Nephron (organoid): ENCODE results near the gene ARMC2.
A peak's percentile ranks its signal among the peaks of the same experiment; 100 is the strongest.

Experiments used
- H3K27ac Mint-ChIP-seq, 3 experiments: 2 replicates each; pipeline ENCODE4 v1.8.0; 2020; ENCODE audit warnings: mixed read lengths in 3 of 3, mild to moderate bottlenecking in 2 of 3, moderate library complexity in 1 of 3
- H3K27me3 Mint-ChIP-seq: 2 replicates; pipeline ENCODE4 v1.8.0; 2021; ENCODE audit warnings: low read depth, mild to moderate bottlenecking, moderate library complexity, mixed read lengths
- H3K36me3 Mint-ChIP-seq: 2 replicates; pipeline ENCODE4 v1.8.0; 2020; ENCODE audit warnings: low read depth, mixed read lengths
- H3K4me1 Mint-ChIP-seq: 2 replicates; pipeline ENCODE4 v1.8.0; 2020; ENCODE audit warnings: mixed read lengths
- H3K4me3 Mint-ChIP-seq, 3 experiments: 2 replicates each; pipeline ENCODE4 v1.8.0; 2020; ENCODE audit warnings: mild to moderate bottlenecking in 3 of 3, mixed read lengths in 3 of 3, moderate library complexity in 2 of 3
- H3K9me3 Mint-ChIP-seq: 2 replicates; pipeline ENCODE4 v1.8.0; 2020; ENCODE audit warnings: mixed read lengths
- CTCF ChIP-seq, 3 experiments: fragments of 200-600 bp; sonication (generic); IDR thresholded peaks; one replicate each; pipeline ENCODE4 v1.5.0; 2021; ENCODE audit warnings: antibody characterized with exemption in 3 of 3; ENCODE audit not compliant: unreplicated experiment in 3 of 3

Gene ARMC2

GRCh38 chr6:109009236-109009961 is 161.2 kb downstream of the ARMC2 start:
- Mint-ChIP-seq H3K27me3 (peaks cover 3% of the 10 kb centered on the region), H3K36me3 (no peaks in the 10 kb centered on the region), H3K4me3 (peak overlapping the region; percentile 87 to 93 (median 91)), H3K9me3 (no peaks in the 10 kb centered on the region), H3K27ac (peak overlapping the region; percentile 62 to 73 (median 67)), H3K4me1 (peaks cover 12% of the 10 kb centered on the region)
- TF ChIP-seq CTCF (IDR thresholded peaks at IDR 0.05; ENCODE audit: unreplicated experiment in 3 of 3), result peak in 2 of 3 experiments; percentile 18 to 20

GRCh38 chr6:109009962-109010704 is 161.9 kb downstream of the ARMC2 start:
- peak overlapping the region; percentile 87 to 93 (median 91) for H3K4me3 Mint-ChIP-seq

DNA sequence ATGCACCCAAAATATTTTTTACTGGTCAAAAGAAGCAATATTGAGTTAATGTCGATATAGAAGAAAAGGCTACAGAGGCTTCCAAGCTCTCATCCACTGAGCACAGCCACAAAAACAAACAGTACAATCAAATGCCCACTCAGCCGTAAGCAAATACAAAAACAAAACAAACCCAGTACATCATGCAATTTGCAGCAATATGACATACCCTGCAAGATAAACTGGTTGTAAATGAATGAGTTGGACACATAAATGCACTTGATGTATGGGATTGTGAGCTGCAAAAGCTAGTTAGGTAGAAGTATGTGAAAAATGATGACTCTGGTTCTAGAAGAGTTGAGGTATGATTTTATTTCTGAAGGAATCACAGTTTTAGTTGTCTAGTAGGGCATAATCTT is 162.5 kb downstream of the ARMC2 start:
- H3K4me3 Mint-ChIP-seq, result peak overlapping the region; percentile 87 to 93 (median 91)
- peaks cover 12% of the 10 kb centered on the region for H3K4me1 Mint-ChIP-seq
- no peaks in the 10 kb centered on the region for H3K36me3 Mint-ChIP-seq
- no peak for TF ChIP-seq CTCF (IDR thresholded peaks at IDR 0.05; ENCODE audit: unreplicated experiment in 3 of 3)
- H3K9me3 Mint-ChIP-seq, result no peaks in the 10 kb centered on the region
- no peak overlapping the region for H3K27ac Mint-ChIP-seq
- peaks cover 3% of the 10 kb centered on the region for H3K27me3 Mint-ChIP-seq

More at GRCh38 chr6:109009962-109010704, 161.9 kb downstream of the ARMC2 start:
- Mint-ChIP-seq H3K27ac (peak overlapping the region; percentile 62 to 73 (median 67)), H3K27me3 (peaks cover 3% of the 10 kb centered on the region), H3K4me1 (peaks cover 12% of the 10 kb centered on the region), H3K36me3 (no peaks in the 10 kb centered on the region), H3K9me3 (no peaks in the 10 kb centered on the region)
- no peak for TF ChIP-seq CTCF (IDR thresholded peaks at IDR 0.05; ENCODE audit: unreplicated experiment in 3 of 3)

- Mint-ChIP-seq H3K27ac (no peak overlapping the region), H3K4me3 (no peak overlapping the region), H3K4me1 (peaks cover 8% of the 10 kb centered on the region), H3K36me3 (no peaks in the 10 kb centered on the region), H3K27me3 (no peaks in the 10 kb centered on the region), H3K9me3 (no peaks in the 10 kb centered on the region)
- no peak for TF ChIP-seq CTCF (IDR thresholded peaks at IDR 0.05; ENCODE audit: unreplicated experiment in 3 of 3)
Observed at GRCh38 chr6:109013656-109014305, 165.6 kb downstream of the ARMC2 start.

- Mint-ChIP-seq H3K27me3 (no peaks in the 10 kb centered on the region), H3K4me1 (peaks cover 7% of the 10 kb centered on the region), H3K4me3 (no peak overlapping the region), H3K27ac (no peak overlapping the region), H3K36me3 (no peaks in the 10 kb centered on the region), H3K9me3 (no peaks in the 10 kb centered on the region)
- no peak for TF ChIP-seq CTCF (IDR thresholded peaks at IDR 0.05; ENCODE audit: unreplicated experiment in 3 of 3)
Observed at GRCh38 chr6:109014606-109015005, 166.4 kb downstream of the ARMC2 start.
